Loucy (cell line): ENCODE results near the gene GDPD2.

ENCODE experiments used
- H2AFZ ChIP-seq: fragments of 200-600 bp; sonication (generic); 2 replicates; pipeline ENCODE4 v1.6.0; 2016; ENCODE audit warnings: antibody characterized with exemption, mild to moderate bottlenecking, low read length, moderate library complexity
- H3F3A ChIP-seq: fragments of 200-600 bp; 2 replicates; pipeline ENCODE4 v1.6.0; 2016; ENCODE audit warnings: antibody characterized with exemption, low read depth, mild to moderate bottlenecking
- H3K27me3 ChIP-seq: fragments of 200-600 bp; sonication (generic); 2 replicates; pipeline ENCODE4 v1.6.1; 2014; ENCODE audit warnings: low read length, mild to moderate bottlenecking; ENCODE audit not compliant: insufficient read depth, poor library complexity, severe bottlenecking
- H3K36me3 ChIP-seq: fragments of 200-600 bp; sonication (generic); 2 replicates; pipeline ENCODE4 v1.6.1; 2016; ENCODE audit warnings: low read length; ENCODE audit not compliant: insufficient read depth
- H3K4me1 ChIP-seq: fragments of 200-600 bp; sonication (generic); 2 replicates; pipeline ENCODE4 v1.5.1; 2014; ENCODE audit warnings: low read length, mild to moderate bottlenecking; ENCODE audit not compliant: insufficient read depth, poor library complexity, severe bottlenecking
- H3K4me2 ChIP-seq: fragments of 200-600 bp; sonication (generic); 2 replicates; pipeline ENCODE4 v1.6.0; 2014; ENCODE audit warnings: antibody characterized with exemption, low read length, low read depth, mild to moderate bottlenecking; ENCODE audit not compliant: poor library complexity, severe bottlenecking
- H3K4me3 ChIP-seq: fragments of 200-600 bp; sonication (generic); 2 replicates; pipeline ENCODE4 v1.5.1; 2014; ENCODE audit warnings: low read length, mild to moderate bottlenecking, mixed read lengths; ENCODE audit not compliant: poor library complexity, severe bottlenecking
- H3K79me2 ChIP-seq: fragments of 200-600 bp; sonication (generic); 2 replicates; pipeline ENCODE4 v1.6.1; 2014; ENCODE audit warnings: low read length; ENCODE audit not compliant: insufficient read depth
- H3K9ac ChIP-seq: fragments of 200-600 bp; sonication (generic); 2 replicates; pipeline ENCODE4 v1.6.0; 2014; ENCODE audit warnings: mild to moderate bottlenecking, low read depth, low read length, moderate library complexity; ENCODE audit not compliant: poor library complexity, severe bottlenecking
- H3K9me2 ChIP-seq: fragments of 200-600 bp; sonication (generic); replicated peaks from 2 replicates; pipeline ENCODE4 v1.6.1; 2016; ENCODE audit warnings: low read depth, low read length, mixed read lengths
- H3K9me3 ChIP-seq: fragments of 200-600 bp; sonication (generic); 2 replicates; pipeline ENCODE4 v1.6.1; 2014; ENCODE audit warnings: mild to moderate bottlenecking, antibody characterized with exemption, low read length, low read depth; ENCODE audit not compliant: insufficient read depth
- H4K20me1 ChIP-seq: fragments of 200-600 bp; sonication (generic); 2 replicates; pipeline ENCODE4 v1.6.0; 2014; ENCODE audit warnings: antibody characterized with exemption, low read length, mild to moderate bottlenecking; ENCODE audit not compliant: insufficient read depth, poor library complexity, severe bottlenecking
- EZH2phosphoT487 ChIP-seq: fragments of 200-600 bp; IDR thresholded peaks from 2 replicates; pipeline ENCODE4 v1.6.1; 2018; ENCODE audit warnings: antibody characterized with exemption, mild to moderate bottlenecking, moderate library complexity, borderline replicate concordance
- TF ChIP-seq, protein P1 (sequence below): fragments of 200-600 bp; sonication (generic); conservative IDR thresholded peaks from 2 replicates; pipeline ENCODE4 v1.5.1; 2014; ENCODE audit warnings: mild to moderate bottlenecking, antibody characterized with exemption, low read length

The GDPD2 gene

DNA sequence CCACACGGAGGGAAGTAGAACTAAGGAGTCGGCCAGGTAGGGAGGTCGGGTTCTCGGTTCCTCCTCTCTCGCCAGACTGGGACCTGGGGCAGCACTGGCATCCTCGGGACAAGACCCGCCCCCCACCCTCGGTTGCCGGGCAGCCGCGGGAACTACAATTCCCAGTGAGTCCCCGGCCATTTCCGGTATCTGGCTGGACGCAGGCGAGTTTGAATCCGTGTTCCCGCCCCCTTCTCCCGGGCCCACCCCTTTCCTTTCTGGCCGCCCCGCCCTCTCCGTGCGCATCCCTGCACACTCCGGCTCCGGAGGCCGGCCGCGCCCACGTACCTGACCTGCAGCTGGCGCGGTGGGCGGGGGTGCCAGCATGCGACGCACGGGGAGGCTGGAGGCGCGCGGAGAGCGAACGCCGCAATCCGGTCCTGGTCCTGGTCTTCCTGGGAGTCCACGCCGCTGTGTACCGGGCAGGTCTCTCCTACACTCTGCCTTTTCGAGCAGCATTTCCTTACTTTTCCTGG lies 11.3 kb downstream of the GDPD2 start:
- Histone ChIP-seq H3K4me2 (peak overlapping the region; percentile 80), H3K4me3 (peak overlapping the region; percentile 86), H3K79me2 (no peaks in the 10 kb centered on the region), H3K9me2 (no peaks in the 10 kb centered on the region), H2AFZ (peak overlapping the region; percentile 97), H3K9ac (peak overlapping the region; percentile 81), H4K20me1 (no peaks in the 10 kb centered on the region), H3K27me3 (no peaks in the 10 kb centered on the region), H3K36me3 (no peaks in the 10 kb centered on the region), H3K4me1 (peaks cover 12% of the 10 kb centered on the region), H3K9me3 (no peaks in the 10 kb centered on the region), H3F3A (no peaks in the 10 kb centered on the region)
- TF ChIP-seq, protein P1, sequence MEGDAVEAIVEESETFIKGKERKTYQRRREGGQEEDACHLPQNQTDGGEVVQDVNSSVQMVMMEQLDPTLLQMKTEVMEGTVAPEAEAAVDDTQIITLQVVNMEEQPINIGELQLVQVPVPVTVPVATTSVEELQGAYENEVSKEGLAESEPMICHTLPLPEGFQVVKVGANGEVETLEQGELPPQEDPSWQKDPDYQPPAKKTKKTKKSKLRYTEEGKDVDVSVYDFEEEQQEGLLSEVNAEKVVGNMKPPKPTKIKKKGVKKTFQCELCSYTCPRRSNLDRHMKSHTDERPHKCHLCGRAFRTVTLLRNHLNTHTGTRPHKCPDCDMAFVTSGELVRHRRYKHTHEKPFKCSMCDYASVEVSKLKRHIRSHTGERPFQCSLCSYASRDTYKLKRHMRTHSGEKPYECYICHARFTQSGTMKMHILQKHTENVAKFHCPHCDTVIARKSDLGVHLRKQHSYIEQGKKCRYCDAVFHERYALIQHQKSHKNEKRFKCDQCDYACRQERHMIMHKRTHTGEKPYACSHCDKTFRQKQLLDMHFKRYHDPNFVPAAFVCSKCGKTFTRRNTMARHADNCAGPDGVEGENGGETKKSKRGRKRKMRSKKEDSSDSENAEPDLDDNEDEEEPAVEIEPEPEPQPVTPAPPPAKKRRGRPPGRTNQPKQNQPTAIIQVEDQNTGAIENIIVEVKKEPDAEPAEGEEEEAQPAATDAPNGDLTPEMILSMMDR: no peak

DNA sequence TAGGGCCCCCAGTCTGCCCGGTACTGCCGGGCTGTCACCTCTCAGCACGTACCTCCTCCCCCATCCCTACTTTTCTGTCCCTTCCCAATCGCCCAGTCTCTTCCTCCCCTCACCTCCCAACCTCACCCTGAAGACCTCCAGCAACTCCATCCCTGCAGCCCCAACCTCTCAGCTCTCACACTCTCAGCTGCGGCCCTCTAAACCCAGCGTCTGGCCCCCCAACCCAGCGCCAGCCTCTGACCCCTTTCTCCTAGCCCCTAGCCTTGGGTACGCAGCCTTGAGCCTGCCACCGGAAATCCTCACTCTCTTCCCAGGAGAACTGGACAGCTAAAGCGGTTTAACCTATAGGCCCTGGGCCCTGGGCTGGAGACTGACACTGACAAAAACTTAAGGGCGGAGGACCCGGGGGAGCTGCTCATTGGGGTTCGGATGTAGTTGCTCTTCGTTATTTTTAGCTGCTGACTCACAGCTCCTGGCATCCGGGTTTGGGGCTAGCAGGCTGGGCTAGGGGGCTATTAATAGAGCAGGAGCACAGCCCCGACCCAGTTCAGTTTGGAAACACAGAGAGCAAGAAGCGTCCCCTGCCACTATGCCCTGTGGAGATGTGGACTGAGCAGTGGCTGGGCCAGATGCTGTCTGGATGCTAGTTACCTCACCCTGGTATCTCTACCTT lies 11.9 kb downstream of the GDPD2 start:
- no peaks in the 10 kb centered on the region for H3K79me2 ChIP-seq
- H3K9me3 ChIP-seq: no peaks in the 10 kb centered on the region
- peaks cover 14% of the 10 kb centered on the region for H3K4me1 ChIP-seq
- H4K20me1 ChIP-seq: no peaks in the 10 kb centered on the region
- TF ChIP-seq EZH2phosphoT487: no peak
- TF ChIP-seq, protein P1: no peak
- H3F3A ChIP-seq: no peaks in the 10 kb centered on the region
- peak overlapping the region; percentile 97; the same call in 1 of the 2 replicates for H2AFZ ChIP-seq
- H3K36me3 ChIP-seq: no peaks in the 10 kb centered on the region
- H3K4me2 ChIP-seq: peak overlapping the region; percentile 80
- peak overlapping the region; percentile 48 for H3K9ac ChIP-seq
- H3K9me2 ChIP-seq: no peaks in the 10 kb centered on the region
- H3K27me3 ChIP-seq: no peaks in the 10 kb centered on the region
- peak overlapping the region; percentile 86 for H3K4me3 ChIP-seq

DNA sequence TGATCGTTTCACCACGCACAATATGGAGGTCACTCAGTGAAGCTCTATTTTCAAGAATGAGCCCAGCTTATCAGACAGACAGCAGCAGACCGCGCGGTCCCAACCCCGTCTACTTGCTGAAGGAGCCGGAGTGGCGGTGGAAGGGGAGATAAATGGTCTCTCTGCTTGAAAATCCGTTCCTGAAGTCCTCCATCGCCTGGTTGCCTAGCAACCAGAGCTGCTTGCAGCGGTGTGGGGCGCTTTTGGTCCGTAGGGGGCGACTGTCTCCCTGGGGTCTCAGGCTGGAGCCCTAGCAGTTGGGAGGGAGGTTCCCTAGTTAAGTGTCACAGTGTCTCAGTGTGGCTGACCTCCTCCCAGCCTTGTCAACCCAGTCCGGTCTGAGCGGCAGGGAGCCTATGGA lies 13.2 kb downstream of the GDPD2 start:
- no peak overlapping the region for H3K4me2 ChIP-seq
- no peaks in the 10 kb centered on the region for H3K27me3 ChIP-seq
- H3K36me3 ChIP-seq: no peaks in the 10 kb centered on the region
- no peaks in the 10 kb centered on the region for H4K20me1 ChIP-seq
- TF ChIP-seq, protein P1: peak; percentile 37
- no peak for TF ChIP-seq EZH2phosphoT487
- H3K9me3 ChIP-seq: no peaks in the 10 kb centered on the region
- no peak overlapping the region for H3K4me3 ChIP-seq
- H2AFZ ChIP-seq: no peak overlapping the region
- H3K9me2 ChIP-seq: no peaks in the 10 kb centered on the region
- no peaks in the 10 kb centered on the region for H3F3A ChIP-seq
- H3K9ac ChIP-seq: no peak overlapping the region
- H3K4me1 ChIP-seq: peaks cover 14% of the 10 kb centered on the region
- no peaks in the 10 kb centered on the region for H3K79me2 ChIP-seq
